HEK293 (cell line): Measurements from ENCODE around the gene INVS.

Experiments
- CTCF ChIA-PET: fragments of 350-600 bp; formaldehyde crosslinking; extraction: SDS; loops from one replicate; lab custom pipeline; 2021; ENCODE audit warnings: antibody characterized with exemption; lab: Yijun Ruan, JAX
- POLR2A ChIA-PET: fragments of 300-600 bp; formaldehyde crosslinking; extraction: SDS; loops from one replicate; lab custom pipeline; 2020; ENCODE audit warnings: antibody characterized with exemption, inconsistent platforms; lab: Yijun Ruan, JAX
- H3K27ac ChIP-seq: fragments of 200-500 bp; sonication (Bioruptor generic); 2 replicates; pipeline ENCODE4 v1.5.1; 2014; ENCODE audit warnings: low read depth, low read length, control low read depth, inconsistent platforms; ENCODE audit errors: extremely low read depth
- H3K36me3 ChIP-seq, 2 experiments: fragments of 200-500 bp in 1 of 2; sonication (Bioruptor generic) in 1 of 2; 1 replicate in 1 of 2; 2 replicates in 1 of 2; pipeline ENCODE4 v1.5.1; 2014 to 2017; ENCODE audit warnings: inconsistent platforms in 2 of 2, low read length in 2 of 2; ENCODE audit not compliant: control insufficient read depth in 2 of 2, insufficient read depth in 1 of 2
- H3K4me1 ChIP-seq: fragments of 200-500 bp; sonication (Bioruptor generic); 2 replicates; pipeline ENCODE4 v1.5.1; 2014; ENCODE audit warnings: mild to moderate bottlenecking, low read length, inconsistent platforms; ENCODE audit not compliant: control insufficient read depth, insufficient read depth
- H3K4me3 ChIP-seq: 2 replicates; pipeline ENCODE4 v1.5.1; 2011; ENCODE audit warnings: low read depth, mild to moderate bottlenecking, control low read depth, low read length, moderate library complexity
- H3K9me3 ChIP-seq: fragments of 200-500 bp; sonication (Bioruptor generic); 2 replicates; pipeline ENCODE4 v1.5.1; 2014; ENCODE audit warnings: low read depth, low read length, inconsistent platforms; ENCODE audit not compliant: control insufficient read depth, insufficient read depth
- BCL6B ChIP-seq: fragments of 450-650 bp; formaldehyde crosslinking; IDR thresholded peaks from 2 replicates; pipeline ENCODE4 v1.5.1; 2017; ENCODE audit warnings: missing biosample characterization, missing genetic modification characterization
- HOXC10 ChIP-seq: sonication (generic); formaldehyde crosslinking; IDR thresholded peaks from 2 replicates; pipeline ENCODE4 v1.8.1; 2023; ENCODE audit warnings: mild to moderate bottlenecking, missing genetic modification reagents
- PRDM6 ChIP-seq: fragments of 450-650 bp; formaldehyde crosslinking; IDR thresholded peaks from 2 replicates; pipeline ENCODE4 v1.5.1; 2017; ENCODE audit warnings: missing biosample characterization, missing genetic modification characterization
- REPIN1 ChIP-seq: fragments of 450-650 bp; formaldehyde crosslinking; IDR thresholded peaks from 2 replicates; pipeline ENCODE4 v1.5.1; 2017; ENCODE audit warnings: missing biosample characterization, missing genetic modification characterization, low read depth
- SP7 ChIP-seq: fragments of 450-650 bp; formaldehyde crosslinking; IDR thresholded peaks from 2 replicates; pipeline ENCODE4 v1.5.1; 2016; ENCODE audit warnings: missing biosample characterization, missing genetic modification characterization
- ZNF132 ChIP-seq: fragments of 450-650 bp; formaldehyde crosslinking; IDR thresholded peaks from 2 replicates; pipeline ENCODE4 v1.5.1; 2017; ENCODE audit warnings: missing biosample characterization, missing genetic modification characterization, borderline replicate concordance
- ZNF133 ChIP-seq: fragments of 450-650 bp; formaldehyde crosslinking; IDR thresholded peaks from 2 replicates; pipeline ENCODE4 v1.5.1; 2016; ENCODE audit warnings: missing biosample characterization, missing genetic modification characterization
- ZNF146 ChIP-seq: fragments of 450-650 bp; formaldehyde crosslinking; IDR thresholded peaks from 2 replicates; pipeline ENCODE4 v1.5.1; 2016; ENCODE audit warnings: missing biosample characterization, missing genetic modification characterization
- ZNF214 ChIP-seq: fragments of 450-650 bp; formaldehyde crosslinking; IDR thresholded peaks from 2 replicates; pipeline ENCODE4 v1.5.1; 2017; ENCODE audit warnings: missing biosample characterization, mild to moderate bottlenecking, missing genetic modification characterization, borderline replicate concordance
- ZNF362 ChIP-seq: fragments of 450-650 bp; formaldehyde crosslinking; IDR thresholded peaks from 2 replicates; pipeline ENCODE4 v1.5.1; 2016; ENCODE audit warnings: missing biosample characterization, missing genetic modification characterization
- ZNF391 ChIP-seq: fragments of 450-650 bp; formaldehyde crosslinking; IDR thresholded peaks from 2 replicates; pipeline ENCODE4 v1.5.1; 2016; ENCODE audit warnings: low read depth, missing biosample characterization, missing genetic modification characterization, borderline replicate concordance
- ZNF416 ChIP-seq: fragments of 450-650 bp; formaldehyde crosslinking; IDR thresholded peaks from 2 replicates; pipeline ENCODE4 v1.5.1; 2016; ENCODE audit warnings: missing biosample characterization, missing genetic modification characterization
- ZNF571 ChIP-seq: fragments of 450-650 bp; formaldehyde crosslinking; IDR thresholded peaks from 2 replicates; pipeline ENCODE4 v1.5.0; 2017; ENCODE audit warnings: missing biosample characterization, missing genetic modification characterization
- ZNF621 ChIP-seq: fragments of 450-650 bp; formaldehyde crosslinking; IDR thresholded peaks from 2 replicates; pipeline ENCODE4 v1.5.1; 2017; ENCODE audit warnings: missing biosample characterization, missing genetic modification characterization
- ZNF660 ChIP-seq: fragments of 450-650 bp; IDR thresholded peaks from 2 replicates; pipeline ENCODE4 v1.5.1; 2018; ENCODE audit warnings: missing biosample characterization, mild to moderate bottlenecking, missing genetic modification characterization
- ZNF664 ChIP-seq: fragments of 450-650 bp; formaldehyde crosslinking; IDR thresholded peaks from 2 replicates; pipeline ENCODE4 v1.5.1; 2016; ENCODE audit warnings: missing biosample characterization, missing genetic modification characterization
- ZSCAN4 ChIP-seq: fragments of 450-650 bp; formaldehyde crosslinking; IDR thresholded peaks from 2 replicates; pipeline ENCODE4 v1.5.1; 2017; ENCODE audit warnings: missing biosample characterization, missing genetic modification characterization

INVS gene

GRCh38 chr9:100125910-100126309 is 26.9 kb downstream of the INVS start:
- no peaks in the 10 kb centered on the region for H3K9me3 ChIP-seq
- no peak overlapping the region for H3K4me3 ChIP-seq
- ChIA-PET CTCF (interaction anchor here (0.7 kb wide), 1 partner anchor 1114 kb away, joined by 5 read pairs; no protein-coding TSS in a partner anchor), POLR2A (no interaction called here)
- H3K4me1 ChIP-seq, result 0 out of 2 replicates have a peak, but pooled peaks cover 5% of the 10 kb centered on the region
- no peak overlapping the region for H3K27ac ChIP-seq
- H3K36me3 ChIP-seq, result peaks cover 0 to 6% of the 10 kb centered on the region in 2 experiments; a peak in 2 of 3 replicates
- TF ChIP-seq PRDM6, result no peak

GRCh38 chr9:100126423-100126822 is 27.4 kb downstream of the INVS start:
- no peak overlapping the region for H3K27ac ChIP-seq
- ChIA-PET POLR2A (no interaction called here), CTCF (no interaction called here)
- 0 out of 2 replicates have a peak, but pooled peaks cover 5% of the 10 kb centered on the region for H3K4me1 ChIP-seq
- TF ChIP-seq ZNF664 (tag by site-specific recombination) (no peak), ZNF660 (tag by site-specific recombination) (no peak)
- H3K9me3 ChIP-seq, result no peaks in the 10 kb centered on the region
- H3K36me3 ChIP-seq, result peaks cover 0 to 4% of the 10 kb centered on the region in 2 experiments; a peak in 2 of 3 replicates
- no peak overlapping the region for H3K4me3 ChIP-seq

- CTCF ChIA-PET, result no interaction called here
- Histone ChIP-seq H3K36me3 (peaks cover 0 to 19% of the 10 kb centered on the region in 2 experiments; a peak in 2 of 3 replicates), H3K9me3 (no peaks in the 10 kb centered on the region), H3K4me3 (no peak overlapping the region), H3K4me1 (0 out of 2 replicates have a peak, but pooled peaks cover 5% of the 10 kb centered on the region), H3K27ac (no peak overlapping the region)
- TF ChIP-seq ZNF664 (tag by site-specific recombination) (no peak), ZNF660 (tag by site-specific recombination) (no peak), ZNF621 (no peak), ZNF362 (tag by site-specific recombination) (no peak)
- POLR2A ChIA-PET, result interaction anchor here (1.7 kb wide), 1 partner anchor 31 kb away, joined by 3 read pairs; the partner anchor contains the start of genes ERP44 and INVS
These were observed 30.7 kb downstream of the INVS start for GRCh38 chr9:100129772-100130171.

GRCh38 chr9:100131216-100131615 is 32.2 kb downstream of the INVS start:
- Histone ChIP-seq H3K9me3 (no peaks in the 10 kb centered on the region), H3K36me3 (peaks cover 0 to 19% of the 10 kb centered on the region in 2 experiments; a peak in 2 of 3 replicates), H3K4me1 (0 out of 2 replicates have a peak, but pooled peaks cover 5% of the 10 kb centered on the region), H3K27ac (no peak overlapping the region)
- TF ChIP-seq HOXC10, result no peak
- no peak for TF ChIP-seq ZNF571 (tag by site-specific recombination)
- TF ChIP-seq ZNF391 (tag by site-specific recombination), result no peak
- TF ChIP-seq BCL6B (tag by site-specific recombination), result no peak
- TF ChIP-seq ZNF133 (tag by site-specific recombination), result no peak
- no peak for TF ChIP-seq ZNF416
- TF ChIP-seq ZNF664 (tag by site-specific recombination), result no peak
- no peak for TF ChIP-seq ZNF214 (tag by site-specific recombination)
- no peak for TF ChIP-seq ZNF146 (tag by site-specific recombination)
- TF ChIP-seq ZSCAN4 (tag by site-specific recombination), result no peak
- no peak for TF ChIP-seq REPIN1 (tag by site-specific recombination)
- no peak for TF ChIP-seq ZNF132 (tag by site-specific recombination)
- TF ChIP-seq SP7, result no peak
- TF ChIP-seq, all 188 proteins: peak for 0
- ChIA-PET POLR2A (no interaction called here), CTCF (interaction anchor here (1.2 kb wide), 1 partner anchor 337 kb away, joined by 3 read pairs; no protein-coding TSS in a partner anchor)
- H3K4me3 ChIP-seq, result no peak overlapping the region
